DLD1 (cell line): Measurements from ENCODE around the gene HECW1.

Experiments
- in situ Hi-C: cut with HindIII; loops from 2 replicates; pipeline ENCODE4 v1.10.0; 2017; ENCODE audit warnings: low sequenced_read_pairs

Gene HECW1

DNA sequence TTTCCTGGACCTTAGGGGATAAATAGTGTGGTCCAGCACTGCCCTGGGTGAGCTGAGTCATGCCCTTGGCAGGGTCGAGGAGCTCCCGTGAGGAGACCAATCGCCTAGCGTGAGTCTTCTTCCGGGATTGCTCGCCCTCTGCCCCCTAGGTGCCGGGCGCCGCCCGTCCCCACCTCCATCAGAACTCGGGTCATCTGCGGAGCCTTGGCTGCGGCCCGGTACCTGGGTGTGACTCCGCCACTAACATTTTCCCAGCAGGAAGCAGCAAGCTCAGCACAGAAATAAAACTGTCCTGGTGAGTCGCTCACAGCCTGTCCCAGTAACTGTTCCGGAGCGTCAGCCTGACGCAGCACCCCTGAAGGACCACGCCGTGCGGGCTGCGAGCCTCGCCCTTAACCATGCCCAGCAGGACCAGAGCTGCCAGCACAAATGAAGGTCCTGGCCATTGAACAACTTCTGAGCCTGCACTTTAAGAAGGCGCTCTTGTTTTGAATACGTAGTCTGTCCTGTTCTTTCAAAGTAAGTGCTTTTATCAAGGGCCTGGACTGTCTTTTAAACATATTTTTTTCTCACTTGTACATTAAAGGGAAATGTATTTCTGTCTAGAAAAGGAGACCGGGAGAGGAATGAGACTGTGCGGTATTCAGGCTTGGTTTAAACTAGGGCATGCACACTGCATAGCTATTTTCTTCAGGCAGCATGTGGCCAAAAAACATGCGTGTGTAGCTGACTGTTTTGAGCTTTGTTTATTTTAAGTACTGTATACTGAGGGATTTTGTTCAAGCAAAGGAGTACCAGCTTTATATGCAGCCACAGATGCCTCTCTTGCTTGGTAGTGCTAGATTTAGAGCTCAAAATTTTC lies 136.7 kb downstream of the HECW1 start:
- in situ Hi-C loops, result no loop called here

DNA sequence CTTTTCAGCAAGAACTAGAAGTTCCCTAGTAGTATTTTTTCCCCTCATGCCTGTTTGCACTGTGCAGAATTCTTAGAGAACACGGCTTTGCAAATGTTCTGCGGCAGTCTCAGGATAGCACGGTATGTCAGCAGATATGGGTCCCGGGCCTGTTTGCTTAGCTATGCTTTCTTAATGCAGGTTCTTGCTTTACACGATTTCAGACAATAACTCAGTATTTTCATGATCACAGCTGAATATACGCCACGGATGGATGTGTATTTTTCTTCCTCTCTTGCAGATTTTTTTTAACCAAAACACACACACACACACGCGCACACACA lies 137.3 kb downstream of the HECW1 start:
- in situ Hi-C loops, result loop anchor here (10.0 kb wide), 1 partner anchor 315 kb away; the partner anchor contains the start of genes MRPL32 and PSMA2

GRCh38 chr7:43260980-43261878 lies 148.8 kb downstream of the HECW1 start:
- in situ Hi-C loops, result no loop called here

DNA sequence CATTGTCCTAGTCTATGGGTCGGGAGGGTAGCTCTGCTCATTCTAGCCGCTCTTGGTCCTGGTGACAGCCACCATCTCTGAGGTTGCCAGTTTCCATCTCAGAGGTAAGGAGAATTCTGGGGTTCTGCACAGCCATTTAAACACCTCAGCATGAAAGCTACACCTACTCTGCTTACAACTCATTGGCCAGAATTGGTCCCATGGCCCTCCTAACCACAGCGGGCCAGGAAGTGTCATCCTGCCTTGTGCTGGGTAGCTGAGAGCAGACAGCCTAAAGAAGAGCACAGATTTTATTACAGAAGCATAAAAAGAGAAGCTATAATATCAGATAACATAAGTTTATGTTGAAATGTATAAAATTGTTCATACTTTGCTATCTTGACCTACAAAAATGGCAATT lies 152.7 kb downstream of the HECW1 start:
- in situ Hi-C loops, result no loop called here

DNA sequence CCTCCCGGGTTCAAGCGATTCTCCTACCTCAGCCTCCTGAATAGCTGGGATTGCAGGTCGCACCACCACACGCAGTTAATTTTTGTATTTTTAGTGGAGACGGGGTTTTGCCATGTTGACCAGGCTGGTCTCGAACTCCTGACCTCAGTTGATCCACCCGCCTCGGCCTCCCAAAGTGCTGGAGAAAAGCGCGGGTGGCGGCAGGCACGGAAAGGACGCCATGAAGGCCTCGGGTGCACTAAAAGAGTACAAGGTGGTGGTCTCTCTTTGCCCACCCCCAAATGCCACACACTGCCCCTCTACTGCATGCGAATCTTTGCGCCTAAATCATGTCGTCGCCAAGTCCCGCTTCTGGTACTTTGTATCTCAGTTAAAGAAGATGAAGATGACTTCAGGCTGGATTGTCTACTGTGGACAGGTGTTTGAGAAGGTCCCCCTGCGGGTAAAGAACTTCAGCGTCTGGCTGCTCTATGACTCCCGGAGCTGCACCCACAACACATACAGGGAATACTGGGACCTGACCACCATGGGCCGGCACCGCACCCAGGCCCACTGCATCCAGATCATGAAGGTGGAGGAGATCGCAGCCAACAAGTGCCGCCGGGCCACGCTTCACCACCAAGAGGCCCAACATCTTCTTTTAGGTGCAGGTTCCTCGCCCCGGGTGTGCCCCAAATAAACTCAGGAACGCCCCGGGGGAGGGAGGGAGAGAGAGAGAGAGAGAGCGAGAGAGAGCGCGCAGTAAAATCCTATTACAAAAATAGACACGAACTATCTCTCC lies 161.7 kb downstream of the HECW1 start:
- in situ Hi-C loops, result no loop called here

DNA sequence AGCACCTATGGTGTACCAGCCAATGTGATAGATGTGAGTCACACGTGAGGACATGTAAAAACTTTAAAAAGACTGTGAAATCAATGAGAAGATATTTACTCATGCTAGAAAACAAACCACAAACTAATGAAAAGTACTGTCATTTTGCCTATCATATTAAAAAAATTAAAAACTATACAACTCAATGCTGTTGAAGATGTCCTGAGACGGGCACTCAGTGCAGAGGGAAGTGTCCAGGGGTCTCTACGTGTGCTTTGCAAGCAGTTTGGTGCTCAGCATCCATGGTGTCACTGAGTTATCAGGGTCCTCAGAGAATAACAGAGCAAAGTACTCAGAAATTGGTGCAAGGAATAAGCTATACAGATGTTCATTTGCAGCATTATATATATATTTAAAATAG lies 162.3 kb downstream of the HECW1 start:
- in situ Hi-C loops, result no loop called here

DNA sequence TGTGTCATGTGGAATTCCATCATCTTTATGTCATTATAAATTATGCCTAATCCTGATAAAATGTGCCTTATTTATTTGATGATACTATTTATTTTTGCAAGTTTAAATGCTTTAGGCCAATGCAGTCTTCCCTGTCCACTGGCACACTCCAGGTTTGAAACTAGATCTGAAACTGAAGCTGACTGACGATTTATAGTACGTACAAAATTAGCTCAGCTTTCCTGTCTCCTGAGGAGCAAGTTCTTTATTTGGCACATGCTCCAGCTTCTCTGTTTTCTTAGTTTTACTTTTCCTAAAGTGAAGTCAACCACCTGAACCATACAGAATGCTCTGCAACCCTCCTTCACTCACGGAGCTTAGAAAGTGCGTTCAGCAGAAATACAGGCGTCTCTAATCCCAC lies 164.1 kb downstream of the HECW1 start:
- in situ Hi-C loops, result no loop called here

GRCh38 chr7:43278088-43278644 lies 165.7 kb downstream of the HECW1 start:
- in situ Hi-C loops, result no loop called here

GRCh38 chr7:43281268-43281667 lies 168.8 kb downstream of the HECW1 start:
- in situ Hi-C loops, result no loop called here

GRCh38 chr7:43283706-43284105 lies 171.3 kb downstream of the HECW1 start:
- in situ Hi-C loops, result no loop called here

GRCh38 chr7:43289826-43290225 lies 177.4 kb downstream of the HECW1 start:
- in situ Hi-C loops, result no loop called here

DNA sequence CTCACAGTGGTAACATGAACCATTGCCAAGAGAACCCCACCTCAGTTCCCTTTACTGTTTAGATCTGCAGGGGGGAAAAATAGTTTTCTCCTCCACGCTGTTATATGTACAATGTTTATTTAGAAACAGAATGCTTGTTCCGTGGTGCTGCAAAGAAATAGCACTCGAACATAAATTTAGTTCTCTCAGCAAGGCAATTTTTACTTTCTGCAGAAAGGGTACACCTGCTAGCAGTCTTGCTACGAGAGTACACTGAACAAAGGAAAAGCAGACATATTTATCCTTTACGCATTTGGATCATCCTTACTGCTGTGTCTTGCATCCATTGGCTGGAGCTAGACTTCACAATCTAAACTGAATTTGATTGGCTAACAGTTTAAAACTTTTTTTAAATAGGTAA lies 178.5 kb downstream of the HECW1 start:
- in situ Hi-C loops, result no loop called here

DNA sequence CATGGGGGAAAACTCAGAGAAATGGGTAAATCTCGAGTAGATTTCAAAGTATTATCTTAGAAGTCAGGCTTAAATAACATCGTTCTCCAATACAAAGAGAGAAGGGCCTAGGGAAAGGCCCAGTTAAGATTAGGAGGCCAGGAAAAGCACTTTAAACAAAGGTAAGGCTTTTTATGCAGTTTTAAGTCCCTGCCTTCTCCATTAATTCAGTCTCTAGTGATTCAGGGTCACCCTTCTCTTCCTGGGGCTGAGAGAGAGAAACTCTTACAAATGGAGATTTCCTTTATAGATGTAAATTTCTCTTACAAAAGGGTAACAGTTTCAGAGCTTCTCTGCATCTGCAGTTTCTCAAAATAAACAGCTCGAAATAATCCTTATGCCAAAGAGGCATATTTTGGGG lies 179.3 kb downstream of the HECW1 start:
- in situ Hi-C loops, result no loop called here

GRCh38 chr7:43292384-43292783 lies 179.9 kb downstream of the HECW1 start:
- in situ Hi-C loops, result no loop called here

DNA sequence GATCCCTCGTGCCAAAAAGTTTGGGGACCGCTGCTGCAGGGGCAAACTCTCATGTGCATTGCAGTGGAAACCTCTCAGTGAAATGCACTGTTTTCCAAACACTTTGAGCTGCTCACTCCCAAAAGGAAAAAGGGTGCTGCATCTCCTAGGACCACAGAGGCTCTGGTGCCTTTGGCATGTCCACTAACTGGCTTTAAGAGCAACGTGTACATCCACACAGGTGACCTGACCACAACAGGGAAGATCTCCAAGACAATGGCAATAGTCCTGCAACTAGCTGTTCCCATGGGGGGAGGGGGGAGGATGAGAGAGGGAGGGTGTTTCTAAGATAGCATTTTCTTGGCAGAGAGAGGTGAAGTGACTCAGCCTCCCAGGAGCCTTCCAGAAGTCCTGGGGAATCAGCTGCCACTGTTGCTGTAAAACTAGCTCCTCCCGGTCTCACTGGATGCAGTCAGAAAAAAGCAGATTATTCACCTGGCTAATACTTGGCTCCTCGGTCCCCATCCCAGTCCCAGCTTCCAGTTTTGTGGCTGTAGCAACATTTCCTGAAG lies 181.7 kb downstream of the HECW1 start:
- in situ Hi-C loops, result no loop called here

DNA sequence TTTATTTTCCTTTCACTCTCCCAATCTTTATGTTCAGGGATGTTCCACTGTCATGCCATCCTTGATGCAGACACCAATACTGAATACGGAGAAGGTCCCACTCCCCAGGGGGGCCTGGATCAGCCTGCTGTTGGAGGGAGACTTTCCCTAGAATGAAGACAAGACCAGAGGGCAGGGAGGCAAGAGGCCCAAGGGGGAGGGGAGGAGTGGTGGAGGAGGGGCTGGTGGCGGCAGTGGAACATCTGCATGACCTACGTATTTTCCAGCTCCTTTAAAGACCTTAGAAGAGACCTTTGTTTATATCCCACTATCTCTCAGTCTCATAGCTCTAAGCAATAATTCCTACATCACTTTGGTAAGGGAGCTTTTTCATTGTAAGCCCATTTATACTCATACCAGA lies 183.0 kb downstream of the HECW1 start:
- in situ Hi-C loops, result no loop called here

DNA sequence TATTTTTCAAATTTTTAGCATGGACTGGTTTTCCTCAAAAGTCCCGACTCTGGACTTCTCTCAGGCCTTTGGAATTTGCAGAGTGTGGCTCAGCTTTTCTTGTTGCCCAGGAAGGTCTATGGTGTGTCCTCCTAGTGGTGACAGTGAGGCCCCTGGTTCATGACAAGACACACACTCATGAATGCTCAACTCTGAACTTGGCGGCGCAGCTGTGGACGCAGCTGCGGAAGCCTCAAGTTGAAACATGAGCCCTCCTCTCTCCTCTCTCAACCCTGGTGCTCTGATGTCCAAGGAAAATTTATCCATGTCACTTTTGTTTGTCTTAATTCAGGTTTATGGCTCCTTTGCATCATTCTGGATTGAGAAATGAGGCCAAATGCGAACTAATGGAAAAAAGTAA lies 183.9 kb downstream of the HECW1 start:
- in situ Hi-C loops, result no loop called here

DNA sequence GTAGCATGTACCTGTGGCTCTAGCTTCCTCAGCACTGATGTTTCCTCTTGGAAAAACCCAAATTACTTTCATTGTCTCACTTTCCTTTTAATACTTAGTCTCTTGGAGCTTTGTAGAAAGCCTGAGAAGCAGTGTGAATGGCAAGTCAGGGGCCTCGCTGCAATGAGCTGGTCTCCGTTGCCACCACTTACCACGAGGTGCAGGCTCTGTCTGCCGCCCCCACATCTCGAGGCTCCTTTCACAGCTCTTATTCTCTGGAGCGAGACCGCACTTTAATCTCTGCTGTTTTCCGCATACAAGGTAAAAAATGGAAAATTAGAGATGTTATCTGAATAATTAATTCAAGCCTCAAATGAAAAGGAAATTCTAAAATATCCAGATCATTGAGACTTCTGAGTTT lies 186.2 kb downstream of the HECW1 start:
- in situ Hi-C loops, result no loop called here

DNA sequence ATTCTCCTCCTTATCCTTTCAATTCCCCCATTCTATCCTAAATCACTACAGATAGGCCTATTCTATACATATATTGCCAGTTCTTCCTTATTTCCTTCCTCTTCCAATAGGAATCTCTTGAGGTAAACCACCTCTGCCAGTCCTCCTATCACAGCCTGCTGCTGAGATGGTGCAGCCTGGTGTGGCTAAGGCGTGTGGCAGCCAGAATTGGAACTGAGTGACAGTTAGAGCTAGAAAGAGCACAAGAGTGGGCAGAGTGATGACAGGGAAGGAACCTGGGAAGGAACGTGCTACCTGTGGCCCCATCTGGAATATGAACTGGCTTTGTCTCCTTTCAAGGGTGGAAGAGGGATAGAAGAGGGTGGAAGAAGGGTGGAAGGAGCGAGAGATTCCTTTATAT lies 187.7 kb downstream of the HECW1 start:
- in situ Hi-C loops, result no loop called here

DNA sequence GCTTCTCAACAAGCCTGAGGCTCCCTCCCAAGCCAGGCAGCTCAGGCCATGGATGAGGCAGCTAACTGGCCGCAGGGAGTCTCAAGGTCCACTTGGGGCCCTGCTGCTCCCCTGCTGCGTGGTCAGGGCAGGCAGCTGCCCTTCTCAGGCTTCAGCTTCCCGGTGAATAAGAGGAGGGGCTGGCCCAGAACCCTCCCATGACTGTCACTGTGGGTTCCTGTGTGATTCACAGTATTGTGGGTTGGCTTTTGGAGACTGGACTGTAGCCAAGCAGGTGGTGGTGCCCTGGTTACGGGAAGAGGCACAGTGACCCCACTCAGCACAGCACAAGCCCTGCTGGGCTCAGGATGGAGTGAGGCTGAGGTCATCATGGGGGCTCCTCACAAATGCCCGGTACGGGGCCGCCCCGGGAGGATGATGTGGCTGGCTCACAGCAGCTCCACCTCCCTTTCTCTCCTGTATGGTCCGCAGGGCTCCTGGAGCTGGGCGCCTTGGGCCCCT lies 189.8 kb downstream of the HECW1 start:
- in situ Hi-C loops, result no loop called here
